GM12874 (cell line): ENCODE results near the gene TESMIN.

Source experiments
- TF ChIP-seq, protein P1 (sequence below): IDR thresholded peaks from 2 replicates; pipeline ENCODE4 v1.5.1; 2011; ENCODE audit warnings: low read depth, mild to moderate bottlenecking, control low read depth, low read length, moderate library complexity; ENCODE audit not compliant: insufficient read depth

TESMIN gene

DNA sequence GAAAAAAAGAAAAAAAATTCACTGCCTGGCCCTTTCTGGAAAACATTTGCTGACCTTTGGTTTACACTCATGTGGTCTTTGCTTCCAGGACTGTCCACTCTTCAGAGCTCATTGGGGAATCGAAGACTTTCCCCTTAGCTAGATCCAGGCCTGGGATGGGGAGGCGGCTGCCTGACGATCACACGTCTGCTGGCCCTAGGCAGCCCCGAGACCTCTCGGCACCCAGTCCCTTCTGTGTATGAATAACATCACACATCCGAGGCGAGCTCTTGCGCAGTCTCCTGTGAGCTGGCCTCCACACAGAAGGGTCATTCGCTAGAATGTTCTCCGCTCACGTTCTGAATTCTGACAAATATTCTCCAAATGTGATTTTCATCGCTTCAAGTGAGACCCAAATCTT lies 92.7 kb downstream of the TESMIN start:
- TF ChIP-seq, protein P1, sequence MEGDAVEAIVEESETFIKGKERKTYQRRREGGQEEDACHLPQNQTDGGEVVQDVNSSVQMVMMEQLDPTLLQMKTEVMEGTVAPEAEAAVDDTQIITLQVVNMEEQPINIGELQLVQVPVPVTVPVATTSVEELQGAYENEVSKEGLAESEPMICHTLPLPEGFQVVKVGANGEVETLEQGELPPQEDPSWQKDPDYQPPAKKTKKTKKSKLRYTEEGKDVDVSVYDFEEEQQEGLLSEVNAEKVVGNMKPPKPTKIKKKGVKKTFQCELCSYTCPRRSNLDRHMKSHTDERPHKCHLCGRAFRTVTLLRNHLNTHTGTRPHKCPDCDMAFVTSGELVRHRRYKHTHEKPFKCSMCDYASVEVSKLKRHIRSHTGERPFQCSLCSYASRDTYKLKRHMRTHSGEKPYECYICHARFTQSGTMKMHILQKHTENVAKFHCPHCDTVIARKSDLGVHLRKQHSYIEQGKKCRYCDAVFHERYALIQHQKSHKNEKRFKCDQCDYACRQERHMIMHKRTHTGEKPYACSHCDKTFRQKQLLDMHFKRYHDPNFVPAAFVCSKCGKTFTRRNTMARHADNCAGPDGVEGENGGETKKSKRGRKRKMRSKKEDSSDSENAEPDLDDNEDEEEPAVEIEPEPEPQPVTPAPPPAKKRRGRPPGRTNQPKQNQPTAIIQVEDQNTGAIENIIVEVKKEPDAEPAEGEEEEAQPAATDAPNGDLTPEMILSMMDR = no peak

- TF ChIP-seq, protein P1 = no peak
Observed at GRCh38 chr11:68658097-68658496, 93.2 kb downstream of the TESMIN start.
